Measurements from ENCODE around the gene CEACAM19. TPM values are rescaled to one million over a fixed set of nuclear protein-coding genes. Genes with fewer than 3 reads are reported as not detected.

The CEACAM19 gene
- total and polyA plus RNA-seq, 10 of the 15 experiments (the other 5 are each of a cell fraction or from before 2014, with no cell fraction given): 0.13 to 0.31 (median 0.17) TPM; not detected in 4

GRCh38 chr19:44723952-44724319, 52.7 kb downstream of the CEACAM19 start (continued):
- TF ChIP-seq RELB (IDR thresholded peaks at IDR 0.05; ENCODE audit: low read depth): 0 out of 2 replicates have a peak, but pooled peaks have one; percentile 36
- no peak for TF ChIP-seq CUX1 (IDR thresholded peaks at IDR 0.05; ENCODE audit: insufficient replicate concordance, low read depth, low read length)
- TF ChIP-seq NFXL1 (IDR thresholded peaks at IDR 0.05; ENCODE audit: borderline replicate concordance): no peak
- TF ChIP-seq RB1 (IDR thresholded peaks at IDR 0.05; ENCODE audit: borderline replicate concordance): 0 out of 2 replicates have a peak, but pooled peaks have one; percentile 55
- TF ChIP-seq SKIL (IDR thresholded peaks at IDR 0.05; ENCODE audit: low read depth, poor library complexity, severe bottlenecking): peak; percentile 38
- TF ChIP-seq ESRRA (IDR thresholded peaks at IDR 0.05; ENCODE audit: low read length): no peak
- 0 out of 2 replicates have a peak, but pooled peaks have one; percentile 7 for TF ChIP-seq MTA2 (IDR thresholded peaks at IDR 0.05; ENCODE audit: low read depth)
- TF ChIP-seq NFYA (IDR thresholded peaks at IDR 0.05; ENCODE audit: borderline replicate concordance, low read depth, low read length): no peak
- TF ChIP-seq CBFB (IDR thresholded peaks at IDR 0.05; ENCODE audit: low read depth): 0 out of 2 replicates have a peak, but pooled peaks have one; percentile 24
- TF ChIP-seq SUZ12 (IDR thresholded peaks at IDR 0.05; ENCODE audit: unreplicated experiment): no peak
- no peak for TF ChIP-seq ZNF274 (IDR thresholded peaks at IDR 0.05; ENCODE audit: insufficient read depth, insufficient read length)
- TF ChIP-seq RUNX3 (IDR thresholded peaks at IDR 0.05; ENCODE audit: low read length): peak; percentile 37
- TF ChIP-seq BMI1 (IDR thresholded peaks at IDR 0.05; ENCODE audit: borderline replicate concordance): no peak
- TF ChIP-seq SMAD5 (IDR thresholded peaks at IDR 0.05; ENCODE audit: low read depth): no peak
- TF ChIP-seq DPF2 (IDR thresholded peaks at IDR 0.05): no peak
- TF ChIP-seq ZBTB33 (IDR thresholded peaks at IDR 0.05): no peak
- TF ChIP-seq SUPT20H (IDR thresholded peaks at IDR 0.05; ENCODE audit: borderline replicate concordance, control insufficient read depth, low read depth, low read length): no peak
- no peak for TF ChIP-seq HDAC2 (IDR thresholded peaks at IDR 0.05)
- TF ChIP-seq MEF2B (IDR thresholded peaks at IDR 0.05; ENCODE audit: partially characterized antibody, poor library complexity, severe bottlenecking): peak; percentile 42
- TF ChIP-seq IKZF2 (IDR thresholded peaks at IDR 0.05): peak in 1 of 2 experiments; percentile 49; a peak in 1 of 4 replicates
- peak; percentile 65 for TF ChIP-seq YY1 (IDR thresholded peaks at IDR 0.05; ENCODE audit: low read depth, low read length)
